ENCODE results near the gene TP73. TPM values are rescaled to one million over a fixed set of nuclear protein-coding genes. Genes with fewer than 3 reads are reported as not detected.

Gene TP73
- total RNA-seq, 1 experiment from 2014 or later: 19.2 TPM

DNA sequence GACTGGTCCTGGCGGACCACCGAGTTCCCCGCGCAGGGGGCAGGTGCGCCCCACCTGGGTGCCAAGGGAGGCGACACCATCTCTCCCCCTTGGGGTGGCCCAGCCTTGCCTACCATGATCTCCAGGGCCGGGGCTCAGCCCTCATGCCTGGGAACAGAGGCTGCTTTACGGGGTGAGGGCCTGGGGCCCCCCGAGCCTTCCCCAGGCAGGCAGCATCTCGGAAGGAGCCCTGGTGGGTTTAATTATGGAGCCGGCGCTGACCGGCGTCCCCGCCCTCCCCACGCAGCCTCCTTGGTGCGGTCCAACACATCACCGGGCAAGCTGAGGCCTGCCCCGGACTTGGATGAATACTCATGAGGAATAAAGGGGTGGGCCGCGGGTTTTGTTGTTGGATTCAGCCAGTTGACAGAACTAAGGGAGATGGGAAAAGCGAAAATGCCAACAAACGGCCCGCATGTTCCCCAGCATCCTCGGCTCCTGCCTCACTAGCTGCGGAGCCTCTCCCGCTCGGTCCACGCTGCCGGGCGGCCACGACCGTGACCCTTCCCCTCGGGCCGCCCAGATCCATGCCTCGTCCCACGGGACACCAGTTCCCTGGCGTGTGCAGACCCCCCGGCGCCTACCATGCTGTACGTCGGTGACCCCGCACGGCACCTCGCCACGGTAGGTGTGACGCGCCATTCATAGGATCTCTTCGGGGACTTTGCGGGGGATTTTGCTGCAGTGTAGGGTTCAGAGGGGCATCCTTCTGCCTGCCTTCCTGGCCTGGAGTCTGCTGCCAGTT lies 38.2 kb downstream of the TP73 start:
- H3K9me2 ChIP-seq (ENCODE audit: insufficient read depth): no peaks in the 10 kb centered on the region
- no peak for TF ChIP-seq TCF7L2 (IDR thresholded peaks at IDR 0.05; ENCODE audit: borderline replicate concordance, extremely low read depth, insufficient read depth, insufficient read length)
- no peak for TF ChIP-seq SIN3A (IDR thresholded peaks at IDR 0.05; ENCODE audit: low read depth)
- TF ChIP-seq, protein P1, sequence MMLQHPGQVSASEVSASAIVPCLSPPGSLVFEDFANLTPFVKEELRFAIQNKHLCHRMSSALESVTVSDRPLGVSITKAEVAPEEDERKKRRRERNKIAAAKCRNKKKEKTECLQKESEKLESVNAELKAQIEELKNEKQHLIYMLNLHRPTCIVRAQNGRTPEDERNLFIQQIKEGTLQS (IDR thresholded peaks at IDR 0.05): no peak
- no peak for TF ChIP-seq POLR2A (IDR thresholded peaks at IDR 0.05; ENCODE audit: borderline replicate concordance, extremely low read depth, insufficient read depth, insufficient read length)
- no peak for TF ChIP-seq FOSL1 (IDR thresholded peaks at IDR 0.05; ENCODE audit: low read depth)
- no peak for TF ChIP-seq ELF1 (IDR thresholded peaks at IDR 0.05; ENCODE audit: borderline replicate concordance, low read depth)
- TF ChIP-seq EGR1 (IDR thresholded peaks at IDR 0.05; ENCODE audit: low read depth): no peak
- TF ChIP-seq SP1 (IDR thresholded peaks at IDR 0.05; ENCODE audit: low read depth): no peak
- TF ChIP-seq, protein P2, sequence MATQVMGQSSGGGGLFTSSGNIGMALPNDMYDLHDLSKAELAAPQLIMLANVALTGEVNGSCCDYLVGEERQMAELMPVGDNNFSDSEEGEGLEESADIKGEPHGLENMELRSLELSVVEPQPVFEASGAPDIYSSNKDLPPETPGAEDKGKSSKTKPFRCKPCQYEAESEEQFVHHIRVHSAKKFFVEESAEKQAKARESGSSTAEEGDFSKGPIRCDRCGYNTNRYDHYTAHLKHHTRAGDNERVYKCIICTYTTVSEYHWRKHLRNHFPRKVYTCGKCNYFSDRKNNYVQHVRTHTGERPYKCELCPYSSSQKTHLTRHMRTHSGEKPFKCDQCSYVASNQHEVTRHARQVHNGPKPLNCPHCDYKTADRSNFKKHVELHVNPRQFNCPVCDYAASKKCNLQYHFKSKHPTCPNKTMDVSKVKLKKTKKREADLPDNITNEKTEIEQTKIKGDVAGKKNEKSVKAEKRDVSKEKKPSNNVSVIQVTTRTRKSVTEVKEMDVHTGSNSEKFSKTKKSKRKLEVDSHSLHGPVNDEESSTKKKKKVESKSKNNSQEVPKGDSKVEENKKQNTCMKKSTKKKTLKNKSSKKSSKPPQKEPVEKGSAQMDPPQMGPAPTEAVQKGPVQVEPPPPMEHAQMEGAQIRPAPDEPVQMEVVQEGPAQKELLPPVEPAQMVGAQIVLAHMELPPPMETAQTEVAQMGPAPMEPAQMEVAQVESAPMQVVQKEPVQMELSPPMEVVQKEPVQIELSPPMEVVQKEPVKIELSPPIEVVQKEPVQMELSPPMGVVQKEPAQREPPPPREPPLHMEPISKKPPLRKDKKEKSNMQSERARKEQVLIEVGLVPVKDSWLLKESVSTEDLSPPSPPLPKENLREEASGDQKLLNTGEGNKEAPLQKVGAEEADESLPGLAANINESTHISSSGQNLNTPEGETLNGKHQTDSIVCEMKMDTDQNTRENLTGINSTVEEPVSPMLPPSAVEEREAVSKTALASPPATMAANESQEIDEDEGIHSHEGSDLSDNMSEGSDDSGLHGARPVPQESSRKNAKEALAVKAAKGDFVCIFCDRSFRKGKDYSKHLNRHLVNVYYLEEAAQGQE (IDR thresholded peaks at IDR 0.05; ENCODE audit: low read depth): no peak
- TF ChIP-seq YY1 (IDR thresholded peaks at IDR 0.05; ENCODE audit: extremely low read depth, insufficient replicate concordance, low read depth, low read length): no peak
- no peak for TF ChIP-seq ZNF274 (IDR thresholded peaks at IDR 0.05; ENCODE audit: low read depth, low read length)
- no peak for TF ChIP-seq CBX3 (IDR thresholded peaks at IDR 0.05; ENCODE audit: low read depth)
- TF ChIP-seq POLR2AphosphoS5 (IDR thresholded peaks at IDR 0.05; ENCODE audit: low read depth, low read length): no peak
- no peak for TF ChIP-seq JUND (IDR thresholded peaks at IDR 0.05)
- no peak for TF ChIP-seq EZH2 (IDR thresholded peaks at IDR 0.05)
- no peak for TF ChIP-seq CEBPB (IDR thresholded peaks at IDR 0.05; ENCODE audit: low read depth)
- H3K4me1 ChIP-seq (ENCODE audit: control insufficient read depth in 1 of 2, insufficient read depth in 2 of 2, low read length in 2 of 2): no peaks in the 10 kb centered on the region
- no peaks in the 10 kb centered on the region for H3K79me2 ChIP-seq (ENCODE audit: insufficient read depth, low read length)
- no peaks in the 10 kb centered on the region for H3K9me3 ChIP-seq (ENCODE audit: control insufficient read depth in 1 of 2, insufficient read depth in 1 of 2, low read depth in 1 of 2, low read length in 2 of 2)
- ChIA-PET RAD21 (ENCODE audit: low non-redundant PET in 1 of 2, low total read pairs in 2 of 2, uncharacterized antibody in 2 of 2, unreplicated experiment in 2 of 2) (no interaction called here), POLR2A (no interaction called here), CTCF (no interaction called here)
- intact Hi-C loops (cut with micrococcal nuclease): no loop called here
- no peaks in the 10 kb centered on the region for H4K20me1 ChIP-seq (ENCODE audit: insufficient read depth)
- no peak for ATAC-seq
- H3K36me3 ChIP-seq (ENCODE audit: control insufficient read depth in 1 of 2, insufficient read depth in 2 of 2, low read length in 2 of 2): no peaks in the 10 kb centered on the region
- H3K27me3 ChIP-seq (ENCODE audit: insufficient read depth, low read length): no peaks in the 10 kb centered on the region
- H3K4me2 ChIP-seq (ENCODE audit: low read length): no peak overlapping the region
- no peak overlapping the region for H2AFZ ChIP-seq (ENCODE audit: low read depth, low read length, poor library complexity, severe bottlenecking)
- no TSS peak for BruUV-seq (replicated peaks)
- H3K9ac ChIP-seq (ENCODE audit: low read length): no peak overlapping the region
- H3K4me3 ChIP-seq (replicated peaks in 1 of 2; ENCODE audit: low read depth in 1 of 2, low read length in 2 of 2): no peak overlapping the region
- no peak overlapping the region for H3K27ac ChIP-seq (ENCODE audit: low read depth, low read length)
- DNase-seq (ENCODE audit: low read depth, low spot score): no peak
